Left forelimb (tissue), 1 donor: ENCODE data around the gene KCNN4.

Experiments used
- DNase-seq: peaks from one replicate; pipeline ENCODE4 v3.0.0-alpha.2; 2018; ENCODE audit warnings: low spot score

KCNN4 gene

GRCh38 chr19:43748205-43748594 is 32.6 kb downstream of the KCNN4 start:
- DNase-seq: no peak

GRCh38 chr19:43747557-43748204 is 33.1 kb downstream of the KCNN4 start:
- DNase-seq: no peak

DNA sequence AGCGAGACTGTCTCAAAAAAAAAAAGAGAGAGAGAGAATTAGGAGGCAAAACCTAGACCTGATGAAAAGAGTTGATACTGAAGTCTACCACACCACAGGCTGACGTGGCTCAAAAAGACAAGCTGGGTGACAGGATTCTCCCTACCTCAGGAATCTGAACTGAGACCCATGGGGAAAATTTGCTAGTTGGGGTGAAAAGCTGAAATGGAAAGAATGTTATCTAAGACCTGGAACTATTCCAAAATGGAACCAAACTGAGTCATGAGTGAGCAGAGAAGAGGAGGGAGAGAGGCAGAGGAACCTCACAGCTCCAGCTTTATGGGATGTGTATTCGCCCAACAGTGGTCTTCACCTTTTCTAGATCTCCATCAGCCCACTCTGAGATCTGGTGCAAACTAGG is 37.7 kb downstream of the KCNN4 start:
- no peak for DNase-seq

DNA sequence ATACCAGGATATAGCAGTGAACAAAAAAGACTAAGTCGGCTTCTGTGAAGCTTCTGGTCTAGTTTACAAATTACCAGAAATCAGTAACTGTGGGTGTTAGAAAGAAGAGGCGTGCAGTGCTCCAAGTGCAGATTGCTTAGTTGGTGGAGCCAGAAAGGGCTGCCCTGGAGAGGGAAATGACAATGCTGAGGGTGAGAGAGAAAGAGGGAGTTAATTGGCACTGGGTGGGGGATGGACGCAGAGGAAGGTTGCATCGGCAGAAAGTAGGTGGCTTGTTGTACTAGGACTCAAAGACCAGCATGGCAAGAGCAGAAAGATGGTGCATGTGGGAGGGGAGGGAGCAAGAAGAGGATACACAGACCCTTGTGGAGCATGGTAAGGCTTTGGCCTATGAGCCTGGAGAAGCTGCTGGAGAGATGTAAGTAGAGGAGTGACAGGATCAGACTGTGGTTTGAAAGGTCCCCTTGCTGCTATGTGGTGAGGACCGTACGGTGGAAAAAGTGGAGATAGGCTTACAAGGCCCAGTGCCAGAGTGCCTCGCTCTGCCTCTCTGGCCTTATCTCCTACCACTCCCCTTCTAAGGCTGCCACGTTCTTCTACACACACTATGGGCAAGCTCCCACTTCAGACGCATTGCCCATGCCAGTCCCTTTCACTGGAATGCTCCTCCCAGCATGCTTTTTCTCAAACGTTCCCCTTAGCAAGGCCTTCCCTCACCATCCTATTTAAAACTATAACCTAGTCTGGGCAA is 39.5 kb downstream of the KCNN4 start:
- no peak for DNase-seq

- no peak for DNase-seq
Observed at GRCh38 chr19:43739439-43740235, 41.1 kb downstream of the KCNN4 start.

DNA sequence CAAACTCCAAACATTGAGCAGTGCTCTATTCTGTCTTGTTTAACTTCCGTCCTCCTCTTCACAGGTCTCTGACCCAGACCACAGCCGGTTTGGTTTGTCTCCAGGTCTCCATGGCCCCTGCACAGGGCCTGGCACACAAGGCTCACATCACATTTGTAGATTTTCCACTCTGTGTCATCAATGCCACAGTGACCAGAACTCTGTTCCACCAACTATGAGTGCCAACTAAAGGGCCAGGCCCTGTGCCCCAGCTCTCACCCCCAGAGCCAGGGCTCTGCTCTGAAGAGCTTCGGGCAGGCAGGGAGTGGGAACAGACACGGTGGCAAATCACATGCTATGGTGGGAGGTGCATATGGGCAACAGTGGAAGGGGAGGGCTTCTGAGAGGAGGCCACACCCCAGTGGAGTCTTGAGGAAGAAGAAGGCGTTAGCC is 42.0 kb downstream of the KCNN4 start:
- DNase-seq: no peak

DNA sequence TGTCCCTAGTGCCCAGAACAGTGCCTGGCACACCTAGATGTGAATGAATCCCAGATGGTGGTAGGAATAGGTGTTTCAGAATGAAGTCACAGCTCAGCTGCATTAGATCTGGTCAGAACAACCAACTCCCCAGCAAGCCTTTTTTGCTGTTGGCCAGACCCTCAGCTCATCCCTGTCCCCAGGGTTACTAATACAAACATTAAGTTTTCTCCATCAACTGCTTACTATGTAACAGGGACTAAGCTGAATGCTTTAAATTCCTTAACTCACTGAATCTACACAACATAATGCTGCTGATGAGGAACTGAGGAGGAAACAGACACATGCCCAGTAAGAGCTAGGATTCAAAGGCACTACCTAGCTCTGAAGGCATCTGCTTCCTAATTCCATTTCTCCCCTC is 44.8 kb downstream of the KCNN4 start:
- DNase-seq: no peak

DNA sequence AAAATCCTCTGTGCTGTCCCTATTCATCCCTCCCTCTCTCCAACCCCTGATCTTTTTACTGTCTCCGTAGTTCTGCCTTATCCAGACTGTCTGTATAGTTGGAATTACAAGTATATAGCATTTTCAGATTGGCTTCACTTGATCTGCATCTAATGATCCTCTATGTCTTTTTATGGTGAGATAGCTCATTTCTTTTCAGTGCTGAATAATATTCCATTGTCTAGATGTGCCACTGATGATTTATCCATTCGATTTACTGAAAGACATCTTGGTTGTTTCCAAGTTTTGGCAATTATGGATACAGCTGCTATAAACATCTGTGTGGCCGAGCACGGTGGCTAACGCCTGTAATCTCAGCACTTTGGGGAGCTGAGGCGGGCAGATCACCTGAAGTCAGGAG is 45.8 kb downstream of the KCNN4 start:
- no peak for DNase-seq

DNA sequence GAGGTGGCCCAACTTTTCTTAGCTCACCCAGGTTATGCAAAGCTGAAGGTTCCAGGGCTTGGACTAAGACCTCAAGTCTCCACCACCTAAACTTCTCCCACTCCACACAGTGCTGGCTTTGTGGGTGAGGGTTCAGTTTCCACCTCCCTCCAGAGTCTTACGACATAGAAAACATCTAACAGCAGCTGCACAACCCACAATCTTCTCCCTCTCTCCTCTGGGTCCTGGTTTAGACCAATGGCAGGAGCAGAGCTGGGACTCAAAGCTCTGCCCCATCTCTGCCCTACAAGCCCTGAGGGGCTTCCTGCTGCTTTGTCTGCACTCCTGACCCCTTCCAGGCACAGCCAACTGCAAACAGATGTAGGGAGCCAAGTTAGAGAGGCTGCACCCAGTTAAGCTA is 48.9 kb downstream of the KCNN4 start:
- DNase-seq: no peak

DNA sequence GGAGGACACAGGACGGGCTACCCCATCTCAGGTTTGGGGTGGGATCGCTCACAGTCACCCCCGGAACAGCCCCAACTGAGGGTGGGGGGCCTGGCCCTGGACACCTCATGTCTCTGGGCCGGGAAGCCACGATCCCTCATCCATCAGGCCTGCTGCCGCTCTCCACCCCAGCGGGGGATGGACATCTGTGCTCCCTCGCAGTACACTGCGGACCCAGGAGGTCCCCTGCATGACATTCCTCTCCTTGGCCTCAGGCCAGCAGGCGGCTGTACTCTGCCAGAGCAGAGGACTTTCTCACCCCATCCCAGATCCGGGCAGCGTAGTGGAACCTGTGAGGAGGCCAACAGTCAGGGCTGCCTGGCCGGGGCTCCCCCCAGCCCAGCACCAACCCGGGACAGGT is 49.4 kb downstream of the KCNN4 start:
- DNase-seq: no peak

GRCh38 chr19:43729919-43730318 is 50.9 kb downstream of the KCNN4 start:
- no peak for DNase-seq

DNA sequence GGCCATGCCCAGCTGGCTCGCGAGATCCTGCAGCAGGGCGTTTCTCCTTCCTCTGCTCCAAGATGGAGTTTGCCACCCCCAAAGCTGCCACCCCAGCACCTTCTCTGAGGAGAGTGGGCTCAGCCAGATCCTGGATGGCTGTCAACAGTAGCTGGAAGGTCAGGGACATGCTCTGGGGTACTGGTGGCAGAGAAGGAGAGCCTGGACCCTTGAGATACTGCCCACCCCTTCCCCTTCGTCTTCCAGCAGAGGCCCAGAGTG is 53.2 kb downstream of the KCNN4 start:
- DNase-seq: no peak

DNA sequence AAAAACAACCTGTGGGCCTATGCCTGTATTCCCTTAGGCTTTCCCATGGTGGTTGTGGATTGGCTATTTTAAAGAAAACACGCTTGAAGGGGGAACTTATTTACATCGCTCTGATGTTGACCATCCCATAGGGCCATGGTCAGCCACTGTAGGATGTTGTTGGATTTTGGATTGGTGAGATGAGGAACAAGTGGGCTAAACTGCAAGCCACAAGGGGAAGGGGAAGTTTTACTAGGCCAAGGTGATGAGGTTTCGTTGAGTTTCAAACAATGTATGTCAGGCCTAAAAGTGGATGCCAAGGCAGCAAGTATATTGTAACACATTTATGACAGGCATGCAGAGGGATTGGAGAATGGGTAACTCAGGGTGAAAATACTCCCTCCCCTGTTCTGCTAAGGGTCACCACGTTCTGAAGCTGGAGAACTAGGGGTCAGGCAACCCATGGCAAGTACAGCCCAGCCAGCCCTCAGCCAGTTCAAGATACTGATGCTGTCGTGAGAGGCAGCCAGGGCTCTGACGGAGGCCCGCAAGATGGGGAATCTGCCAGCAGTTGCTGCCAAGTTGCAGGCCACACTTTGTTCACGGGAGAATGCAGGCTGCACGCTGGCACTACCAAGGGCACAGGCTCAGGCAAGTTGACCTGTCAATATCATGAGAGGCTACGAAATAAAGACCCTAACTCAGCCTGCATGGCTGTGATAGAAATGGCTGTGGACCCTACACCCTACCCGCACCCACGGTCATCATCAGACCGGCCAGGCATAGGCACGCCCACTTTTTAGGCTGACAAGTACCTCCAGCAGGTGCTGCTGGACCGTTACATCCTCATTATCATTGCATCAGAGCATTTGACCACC is 53.8 kb downstream of the KCNN4 start:
- no peak for DNase-seq

DNA sequence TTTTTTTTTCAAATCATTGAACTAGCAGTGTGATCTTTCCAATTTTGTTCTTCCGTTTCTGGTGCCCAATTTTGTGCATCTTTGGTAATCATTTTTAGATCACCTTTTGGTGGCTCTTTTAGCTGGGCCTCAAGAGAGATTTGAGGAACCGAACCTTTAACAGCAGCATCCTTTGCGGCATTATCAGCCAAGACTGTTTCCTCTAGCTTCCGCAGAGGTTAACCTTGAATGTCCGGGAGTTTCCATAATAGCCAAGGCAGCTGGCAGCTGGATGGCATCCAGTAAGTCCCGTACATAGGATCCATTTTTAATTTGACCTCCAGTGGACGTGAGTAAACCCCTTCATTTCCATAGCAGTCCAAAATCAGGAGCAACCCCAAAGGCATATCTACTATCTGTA is 55.3 kb downstream of the KCNN4 start:
- DNase-seq: no peak

DNA sequence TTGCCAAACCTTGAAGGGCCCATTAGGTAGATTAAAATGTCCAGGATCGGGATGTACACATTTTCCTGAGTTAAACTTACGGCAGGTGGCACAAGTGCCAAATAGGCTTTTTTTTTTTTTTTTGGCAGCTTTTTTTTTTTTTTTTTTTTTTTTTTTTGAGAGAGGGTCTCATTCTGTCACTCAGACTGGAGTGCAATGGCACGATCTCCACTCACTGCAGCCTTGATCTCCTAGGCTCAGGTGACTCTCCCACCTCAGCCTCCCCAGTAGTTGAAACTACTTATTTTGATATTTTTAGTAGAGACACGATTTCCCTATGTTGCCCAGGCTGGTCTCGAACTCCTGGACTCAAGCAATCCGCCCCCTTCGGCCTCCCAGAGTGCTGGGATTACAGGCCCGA is 55.9 kb downstream of the KCNN4 start:
- DNase-seq: no peak

GRCh38 chr19:43723588-43723987 is 57.2 kb downstream of the KCNN4 start:
- no peak for DNase-seq

- DNase-seq: no peak
Observed at GRCh38 chr19:43721469-43722048, 59.2 kb downstream of the KCNN4 start.

DNA sequence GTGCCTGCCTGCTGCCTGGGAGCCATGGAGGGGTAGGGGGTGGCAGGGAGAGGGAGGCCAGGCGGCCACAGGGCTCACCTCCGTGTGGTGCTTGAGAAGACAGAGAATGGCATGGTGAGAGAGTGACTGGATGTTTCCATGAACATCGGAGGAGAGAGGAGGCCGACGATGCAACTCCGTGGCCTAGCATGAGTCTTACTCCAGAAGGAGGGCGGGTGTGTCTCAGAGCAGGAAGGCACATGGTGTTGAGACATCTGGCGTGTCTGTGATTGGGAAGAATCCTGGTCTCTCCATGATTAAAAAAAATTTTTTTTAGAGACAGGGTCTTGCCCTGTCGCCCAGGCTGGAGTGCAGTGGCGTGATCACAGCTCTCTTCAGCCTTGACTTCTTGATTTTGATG is 59.8 kb downstream of the KCNN4 start:
- DNase-seq: no peak

DNA sequence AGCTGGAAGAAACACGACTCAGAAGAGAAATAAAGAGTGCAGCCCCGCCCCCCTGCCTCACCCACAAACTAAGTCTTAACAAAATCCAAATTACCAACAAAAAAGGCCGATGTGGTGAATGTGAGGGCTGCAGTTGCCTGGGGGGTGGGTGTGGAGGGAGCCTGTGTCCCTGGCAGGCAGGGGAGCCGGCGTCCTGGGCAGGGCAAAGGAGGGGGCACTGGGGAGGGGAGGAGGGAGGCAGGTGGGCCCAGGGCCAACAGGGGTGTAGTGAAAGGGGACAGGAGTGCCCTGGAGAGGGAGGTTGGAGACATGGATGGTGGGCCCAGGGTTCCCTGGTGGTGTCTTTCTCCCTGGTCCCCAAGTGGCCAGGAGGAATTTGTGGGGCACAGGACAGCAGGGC is 60.9 kb downstream of the KCNN4 start:
- DNase-seq: no peak

DNA sequence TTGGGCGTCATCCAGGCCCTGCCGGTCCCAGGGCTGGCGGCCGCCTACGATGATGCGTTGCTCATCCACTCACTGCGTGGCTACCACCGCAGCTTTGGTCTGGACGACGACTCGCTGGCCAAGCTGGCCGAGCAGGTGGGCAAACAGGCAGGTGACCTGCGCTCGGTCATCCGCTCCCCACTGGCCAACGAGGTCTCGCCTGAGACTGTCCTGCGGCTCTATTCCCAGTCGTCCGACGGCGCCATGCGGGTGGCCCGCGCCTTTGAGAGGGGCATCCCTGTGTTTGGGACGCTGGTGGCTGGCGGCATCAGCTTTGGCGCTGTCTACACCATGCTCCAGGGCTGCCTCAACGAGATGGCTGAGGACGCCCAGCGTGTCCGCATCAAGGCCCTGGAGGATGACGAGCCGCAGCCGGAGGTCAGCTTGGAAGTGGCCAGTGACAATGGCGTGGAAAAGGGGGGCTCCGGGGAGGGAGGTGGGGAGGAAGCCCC is 61.4 kb downstream of the KCNN4 start:
- no peak for DNase-seq

- DNase-seq: no peak
Observed at GRCh38 chr19:43718627-43719377, 62.0 kb downstream of the KCNN4 start.
